ENCODE measurements around the gene CD55.

The CD55 gene

DNA sequence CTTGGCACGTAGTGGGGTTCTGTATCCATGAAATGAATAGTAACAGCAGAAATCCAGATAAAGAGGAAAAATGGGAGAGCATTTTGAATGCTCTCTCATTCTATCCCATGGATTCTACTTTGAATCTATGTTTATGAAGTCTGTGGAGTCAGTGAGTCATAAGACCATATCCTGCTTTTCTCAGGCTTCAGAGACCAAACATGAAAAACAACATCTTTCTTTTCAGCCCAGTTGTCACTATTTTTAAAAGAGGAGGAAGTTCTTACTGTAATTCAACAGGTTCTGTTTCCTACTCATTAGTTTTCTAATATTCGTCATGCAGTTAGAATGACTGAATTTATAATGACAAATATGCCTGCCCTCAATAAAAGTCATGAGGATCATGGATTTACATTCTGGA, 39.4 kb upstream of the CD55 start:
- no peak for DNase-seq (ENCODE audit: low read depth in 1 of 2, low spot score in 1 of 2)
- Histone ChIP-seq H3K4me3 (replicated peaks; ENCODE audit: insufficient read depth, low read length) (no peak overlapping the region), H3K27me3 (ENCODE audit: insufficient read depth, poor library complexity, severe bottlenecking) (no peaks in the 10 kb centered on the region), H3K27ac (replicated peaks) (no peak overlapping the region)
- TF ChIP-seq, protein P1, sequence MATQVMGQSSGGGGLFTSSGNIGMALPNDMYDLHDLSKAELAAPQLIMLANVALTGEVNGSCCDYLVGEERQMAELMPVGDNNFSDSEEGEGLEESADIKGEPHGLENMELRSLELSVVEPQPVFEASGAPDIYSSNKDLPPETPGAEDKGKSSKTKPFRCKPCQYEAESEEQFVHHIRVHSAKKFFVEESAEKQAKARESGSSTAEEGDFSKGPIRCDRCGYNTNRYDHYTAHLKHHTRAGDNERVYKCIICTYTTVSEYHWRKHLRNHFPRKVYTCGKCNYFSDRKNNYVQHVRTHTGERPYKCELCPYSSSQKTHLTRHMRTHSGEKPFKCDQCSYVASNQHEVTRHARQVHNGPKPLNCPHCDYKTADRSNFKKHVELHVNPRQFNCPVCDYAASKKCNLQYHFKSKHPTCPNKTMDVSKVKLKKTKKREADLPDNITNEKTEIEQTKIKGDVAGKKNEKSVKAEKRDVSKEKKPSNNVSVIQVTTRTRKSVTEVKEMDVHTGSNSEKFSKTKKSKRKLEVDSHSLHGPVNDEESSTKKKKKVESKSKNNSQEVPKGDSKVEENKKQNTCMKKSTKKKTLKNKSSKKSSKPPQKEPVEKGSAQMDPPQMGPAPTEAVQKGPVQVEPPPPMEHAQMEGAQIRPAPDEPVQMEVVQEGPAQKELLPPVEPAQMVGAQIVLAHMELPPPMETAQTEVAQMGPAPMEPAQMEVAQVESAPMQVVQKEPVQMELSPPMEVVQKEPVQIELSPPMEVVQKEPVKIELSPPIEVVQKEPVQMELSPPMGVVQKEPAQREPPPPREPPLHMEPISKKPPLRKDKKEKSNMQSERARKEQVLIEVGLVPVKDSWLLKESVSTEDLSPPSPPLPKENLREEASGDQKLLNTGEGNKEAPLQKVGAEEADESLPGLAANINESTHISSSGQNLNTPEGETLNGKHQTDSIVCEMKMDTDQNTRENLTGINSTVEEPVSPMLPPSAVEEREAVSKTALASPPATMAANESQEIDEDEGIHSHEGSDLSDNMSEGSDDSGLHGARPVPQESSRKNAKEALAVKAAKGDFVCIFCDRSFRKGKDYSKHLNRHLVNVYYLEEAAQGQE (IDR thresholded peaks at IDR 0.05; ENCODE audit: insufficient replicate concordance, low read depth) = no peak
- TF ChIP-seq SPI1 (IDR thresholded peaks at IDR 0.05; ENCODE audit: borderline replicate concordance, low read depth) = no peak

DNA sequence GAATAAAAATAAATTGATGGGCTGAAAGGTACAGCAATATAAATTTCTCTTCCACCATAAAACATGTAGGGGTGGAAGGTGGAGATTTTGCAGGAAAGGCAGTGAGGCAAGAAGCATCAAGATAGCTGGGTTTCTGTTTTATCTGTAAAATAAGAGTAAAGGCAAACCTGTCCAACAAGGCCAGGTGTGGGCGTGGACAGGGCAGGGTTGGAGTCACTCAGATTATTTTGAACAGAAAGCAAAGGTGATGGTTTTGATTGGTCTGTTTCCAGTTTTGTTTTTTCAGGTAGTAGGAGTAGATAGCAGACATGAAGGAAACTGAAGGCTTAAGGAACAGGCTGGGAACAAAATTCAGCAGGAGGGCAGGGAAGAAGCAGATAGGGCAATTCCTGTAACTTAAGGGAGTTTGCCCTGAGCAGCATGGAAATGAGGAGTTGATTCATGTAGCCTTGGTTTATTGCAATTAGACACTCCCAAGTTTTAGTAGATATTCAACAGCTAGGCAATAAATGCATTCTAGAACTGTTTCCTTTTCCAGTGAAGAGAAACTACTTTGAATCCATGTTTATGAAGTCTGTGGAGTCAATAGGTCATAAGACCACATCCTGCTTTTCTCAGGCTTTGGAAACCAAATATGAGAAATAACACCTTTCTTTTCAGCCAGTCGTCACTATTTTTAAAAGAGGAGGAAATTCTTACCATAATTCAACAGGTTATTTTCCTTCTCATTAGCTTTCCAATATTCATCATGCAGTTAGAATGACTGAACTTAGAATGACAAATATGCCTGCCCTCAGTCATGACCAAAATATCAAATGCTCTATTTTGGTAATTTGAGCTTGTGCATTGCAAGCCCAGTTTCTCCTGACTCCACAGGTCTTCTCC, 38.7 kb upstream of the CD55 start:
- no peak overlapping the region for H3K27ac ChIP-seq (replicated peaks)
- H3K4me3 ChIP-seq (replicated peaks; ENCODE audit: insufficient read depth, low read length) = no peak overlapping the region
- no peak for DNase-seq (ENCODE audit: low read depth in 1 of 2, low spot score in 1 of 2)
- TF ChIP-seq, protein P2, sequence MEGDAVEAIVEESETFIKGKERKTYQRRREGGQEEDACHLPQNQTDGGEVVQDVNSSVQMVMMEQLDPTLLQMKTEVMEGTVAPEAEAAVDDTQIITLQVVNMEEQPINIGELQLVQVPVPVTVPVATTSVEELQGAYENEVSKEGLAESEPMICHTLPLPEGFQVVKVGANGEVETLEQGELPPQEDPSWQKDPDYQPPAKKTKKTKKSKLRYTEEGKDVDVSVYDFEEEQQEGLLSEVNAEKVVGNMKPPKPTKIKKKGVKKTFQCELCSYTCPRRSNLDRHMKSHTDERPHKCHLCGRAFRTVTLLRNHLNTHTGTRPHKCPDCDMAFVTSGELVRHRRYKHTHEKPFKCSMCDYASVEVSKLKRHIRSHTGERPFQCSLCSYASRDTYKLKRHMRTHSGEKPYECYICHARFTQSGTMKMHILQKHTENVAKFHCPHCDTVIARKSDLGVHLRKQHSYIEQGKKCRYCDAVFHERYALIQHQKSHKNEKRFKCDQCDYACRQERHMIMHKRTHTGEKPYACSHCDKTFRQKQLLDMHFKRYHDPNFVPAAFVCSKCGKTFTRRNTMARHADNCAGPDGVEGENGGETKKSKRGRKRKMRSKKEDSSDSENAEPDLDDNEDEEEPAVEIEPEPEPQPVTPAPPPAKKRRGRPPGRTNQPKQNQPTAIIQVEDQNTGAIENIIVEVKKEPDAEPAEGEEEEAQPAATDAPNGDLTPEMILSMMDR (IDR thresholded peaks at IDR 0.05; ENCODE audit: insufficient read depth, low read length) = no peak
- TF ChIP-seq, protein P1 (IDR thresholded peaks at IDR 0.05; ENCODE audit: insufficient replicate concordance, low read depth) = no peak
- TF ChIP-seq POLR2AphosphoS5 (IDR thresholded peaks at IDR 0.05; ENCODE audit: low read depth) = no peak
- no peak for TF ChIP-seq SPI1 (IDR thresholded peaks at IDR 0.05; ENCODE audit: borderline replicate concordance, low read depth)
- no peak for TF ChIP-seq GABPA (IDR thresholded peaks at IDR 0.05; ENCODE audit: low read depth)
- no peaks in the 10 kb centered on the region for H3K27me3 ChIP-seq (ENCODE audit: insufficient read depth, poor library complexity, severe bottlenecking)

DNA sequence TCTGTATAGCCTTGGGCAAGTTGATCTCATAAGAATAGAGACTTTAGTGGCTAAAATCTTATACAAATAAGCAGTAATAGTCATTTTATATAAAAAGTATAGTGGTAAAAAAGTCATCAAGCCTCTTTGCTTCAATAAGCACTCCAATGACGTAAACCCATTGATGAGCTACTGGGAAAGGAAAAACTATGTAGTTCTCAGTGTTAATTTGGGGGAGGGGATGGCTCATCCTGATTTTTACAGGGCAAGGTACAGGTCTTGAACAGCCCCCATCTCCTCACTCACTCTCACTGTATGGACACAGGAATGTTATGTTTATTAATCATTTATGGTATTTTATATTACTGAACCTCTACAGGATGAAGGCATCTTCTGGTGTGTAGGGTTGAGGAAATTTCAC, 38.1 kb upstream of the CD55 start:
- TF ChIP-seq SPI1 (IDR thresholded peaks at IDR 0.05; ENCODE audit: borderline replicate concordance, low read depth) = no peak
- TF ChIP-seq, protein P1 (IDR thresholded peaks at IDR 0.05; ENCODE audit: insufficient replicate concordance, low read depth) = no peak
- no peak for TF ChIP-seq GABPA (IDR thresholded peaks at IDR 0.05; ENCODE audit: low read depth)
- no peak for TF ChIP-seq POLR2AphosphoS5 (IDR thresholded peaks at IDR 0.05; ENCODE audit: low read depth)
- no peak for DNase-seq (ENCODE audit: low read depth in 1 of 2, low spot score in 1 of 2)
- Histone ChIP-seq H3K4me3 (replicated peaks; ENCODE audit: insufficient read depth, low read length) (no peak overlapping the region), H3K27me3 (ENCODE audit: insufficient read depth, poor library complexity, severe bottlenecking) (no peaks in the 10 kb centered on the region), H3K27ac (replicated peaks) (no peak overlapping the region)

DNA sequence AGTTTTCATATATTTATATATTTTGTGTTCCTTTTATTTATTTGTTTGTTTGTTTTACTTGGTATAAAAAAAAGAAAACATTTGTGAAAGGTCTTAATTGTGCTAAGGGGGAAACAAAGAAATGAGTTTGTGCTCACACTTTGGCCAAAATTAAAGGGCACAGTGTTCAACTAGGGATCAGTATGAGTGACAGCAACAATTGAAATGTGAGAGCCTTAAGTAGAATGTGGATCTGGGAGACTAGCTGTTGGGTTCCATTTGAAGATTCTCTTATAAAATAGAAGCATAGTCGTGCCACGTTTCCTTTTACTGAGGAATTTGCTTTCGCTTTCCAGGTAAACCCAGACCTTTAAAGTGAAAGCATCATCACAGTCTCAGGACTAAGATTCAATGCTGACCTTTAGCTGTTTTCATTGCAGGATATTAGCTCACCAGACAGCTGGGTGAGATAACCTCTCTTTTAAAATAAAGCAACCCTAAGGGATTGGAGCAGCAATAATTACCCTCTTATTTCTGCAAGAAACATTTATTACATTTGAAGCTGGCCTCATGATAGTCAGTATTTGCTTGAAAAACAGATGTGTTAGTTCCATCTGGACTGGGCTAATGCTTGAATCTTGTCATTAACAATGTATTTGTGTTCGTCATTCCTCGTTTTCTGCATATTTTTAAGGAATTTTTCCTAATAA, 37.1 kb upstream of the CD55 start:
- no peak overlapping the region for H3K27ac ChIP-seq (replicated peaks)
- TF ChIP-seq, protein P1 (IDR thresholded peaks at IDR 0.05; ENCODE audit: insufficient replicate concordance, low read depth) = no peak
- no peak for TF ChIP-seq GABPA (IDR thresholded peaks at IDR 0.05; ENCODE audit: low read depth)
- TF ChIP-seq SPI1 (IDR thresholded peaks at IDR 0.05; ENCODE audit: borderline replicate concordance, low read depth) = no peak
- TF ChIP-seq, protein P2 (IDR thresholded peaks at IDR 0.05; ENCODE audit: insufficient read depth, low read length) = no peak
- no peak for TF ChIP-seq POLR2AphosphoS5 (IDR thresholded peaks at IDR 0.05; ENCODE audit: low read depth)
- H3K27me3 ChIP-seq (ENCODE audit: insufficient read depth, poor library complexity, severe bottlenecking) = no peaks in the 10 kb centered on the region
- H3K4me3 ChIP-seq (replicated peaks; ENCODE audit: insufficient read depth, low read length) = no peak overlapping the region
- DNase-seq (ENCODE audit: low read depth in 1 of 2, low spot score in 1 of 2) = no peak
